Activated CD4-positive, alpha-beta T cell treated with anti-CD3 and anti-CD28 coated beads, Interleukin-10, Interleukin-2, amounts not matched to agents 100 ng/mL and 50 ng/mL, durations not matched to agents 16 hours and 8 hours (primary cell): Measurements from ENCODE around the gene SYNDIG1.

Experiments used
- DNase-seq: peaks from one replicate; pipeline ENCODE4 v3.0.0-alpha.2; 2020

Gene SYNDIG1

GRCh38 chr20:24529369-24529719, 59.9 kb downstream of the SYNDIG1 start:
- no peak for DNase-seq

GRCh38 chr20:24530131-24530680, 60.8 kb downstream of the SYNDIG1 start:
- no peak for DNase-seq

- DNase-seq, result no peak
Measured at GRCh38 chr20:24531202-24531601, 61.8 kb downstream of the SYNDIG1 start.

- DNase-seq, result no peak
Measured at GRCh38 chr20:24531631-24532419, 62.4 kb downstream of the SYNDIG1 start.

GRCh38 chr20:24533449-24533848, 64.0 kb downstream of the SYNDIG1 start:
- no peak for DNase-seq

- DNase-seq, result no peak
Measured at GRCh38 chr20:24534282-24534681, 64.9 kb downstream of the SYNDIG1 start.

GRCh38 chr20:24535941-24536730, 66.7 kb downstream of the SYNDIG1 start:
- DNase-seq, result no peak

- DNase-seq, result no peak
Measured at GRCh38 chr20:24537210-24537609, 67.8 kb downstream of the SYNDIG1 start.

GRCh38 chr20:24542721-24543120, 73.3 kb downstream of the SYNDIG1 start:
- DNase-seq, result no peak

- no peak for DNase-seq
Measured at GRCh38 chr20:24543168-24543567, 73.7 kb downstream of the SYNDIG1 start.

- no peak for DNase-seq
Measured at GRCh38 chr20:24543741-24544140, 74.3 kb downstream of the SYNDIG1 start.

GRCh38 chr20:24544371-24544770, 74.9 kb downstream of the SYNDIG1 start:
- DNase-seq, result no peak

- DNase-seq, result no peak
Measured at GRCh38 chr20:24545168-24545567, 75.7 kb downstream of the SYNDIG1 start.

GRCh38 chr20:24546232-24546892, 76.9 kb downstream of the SYNDIG1 start:
- no peak for DNase-seq

GRCh38 chr20:24547967-24548366, 78.5 kb downstream of the SYNDIG1 start:
- no peak for DNase-seq

- DNase-seq, result no peak
Measured at GRCh38 chr20:24559114-24559732, 89.8 kb downstream of the SYNDIG1 start.

GRCh38 chr20:24560571-24561491, 91.4 kb downstream of the SYNDIG1 start:
- no peak for DNase-seq

- DNase-seq, result no peak
Measured at GRCh38 chr20:24565835-24566351, 96.5 kb downstream of the SYNDIG1 start.

- no peak for DNase-seq
Measured at GRCh38 chr20:24566656-24567055, 97.2 kb downstream of the SYNDIG1 start.

GRCh38 chr20:24567508-24567907, 98.1 kb downstream of the SYNDIG1 start:
- no peak for DNase-seq

GRCh38 chr20:24568842-24569241, 99.4 kb downstream of the SYNDIG1 start:
- DNase-seq, result no peak

GRCh38 chr20:24571159-24571558, 101.7 kb downstream of the SYNDIG1 start:
- DNase-seq, result no peak
